ENCODE results near the gene GNL2. TPM values are rescaled to one million over a fixed set of nuclear protein-coding genes. Genes with fewer than 3 reads are reported as not detected.

GNL2 gene
- polyA plus RNA-seq, 1 donor (not counting 4 experiments of a cell fraction or from before 2014, with no cell fraction given), result 81.0 TPM

DNA sequence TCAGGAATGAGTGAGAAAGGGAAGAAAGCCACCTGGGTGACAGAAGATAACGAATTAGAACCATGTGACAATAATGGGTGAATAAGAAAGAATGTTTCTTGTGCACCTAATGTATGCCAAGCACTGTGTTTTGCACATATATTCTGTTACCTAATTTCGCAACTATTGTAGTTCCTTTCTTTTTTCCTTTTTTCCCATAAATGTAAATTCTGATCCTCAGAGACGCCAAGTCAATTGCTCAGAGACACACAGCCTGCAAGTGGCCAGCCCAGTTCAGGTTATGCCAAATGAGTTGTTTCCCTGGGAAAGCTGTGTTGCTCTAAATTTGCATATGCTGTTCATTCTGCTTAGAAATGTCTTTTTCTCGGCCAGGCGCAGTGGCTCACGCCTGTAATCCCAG is 40.7 kb upstream of the GNL2 start:
- H3K36me3 ChIP-seq (ENCODE audit: control insufficient read depth in 2 of 2, extremely low read depth in 1 of 2, insufficient read depth in 2 of 2, low read length in 2 of 2), result no peaks in the 10 kb centered on the region
- dilution Hi-C loops (cut with MboI; ENCODE audit: extremely low pct_ligation_motif_present, low sequenced_read_pairs), result no loop called here
- TF ChIP-seq EZH2 (IDR thresholded peaks at IDR 0.05; ENCODE audit: low read length), result no peak
- TF ChIP-seq, protein P1, sequence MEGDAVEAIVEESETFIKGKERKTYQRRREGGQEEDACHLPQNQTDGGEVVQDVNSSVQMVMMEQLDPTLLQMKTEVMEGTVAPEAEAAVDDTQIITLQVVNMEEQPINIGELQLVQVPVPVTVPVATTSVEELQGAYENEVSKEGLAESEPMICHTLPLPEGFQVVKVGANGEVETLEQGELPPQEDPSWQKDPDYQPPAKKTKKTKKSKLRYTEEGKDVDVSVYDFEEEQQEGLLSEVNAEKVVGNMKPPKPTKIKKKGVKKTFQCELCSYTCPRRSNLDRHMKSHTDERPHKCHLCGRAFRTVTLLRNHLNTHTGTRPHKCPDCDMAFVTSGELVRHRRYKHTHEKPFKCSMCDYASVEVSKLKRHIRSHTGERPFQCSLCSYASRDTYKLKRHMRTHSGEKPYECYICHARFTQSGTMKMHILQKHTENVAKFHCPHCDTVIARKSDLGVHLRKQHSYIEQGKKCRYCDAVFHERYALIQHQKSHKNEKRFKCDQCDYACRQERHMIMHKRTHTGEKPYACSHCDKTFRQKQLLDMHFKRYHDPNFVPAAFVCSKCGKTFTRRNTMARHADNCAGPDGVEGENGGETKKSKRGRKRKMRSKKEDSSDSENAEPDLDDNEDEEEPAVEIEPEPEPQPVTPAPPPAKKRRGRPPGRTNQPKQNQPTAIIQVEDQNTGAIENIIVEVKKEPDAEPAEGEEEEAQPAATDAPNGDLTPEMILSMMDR (optimal IDR thresholded peaks at IDR 0.05 in 1 of 3, IDR thresholded peaks at IDR 0.05 in 1 of 3, conservative IDR thresholded peaks at IDR 0.05 in 1 of 3; ENCODE audit: extremely low read depth in 1 of 3, insufficient read depth in 2 of 3, low read length in 3 of 3), result no peak
- no peak for DNase-seq (ENCODE audit: low read depth, low spot score)
- H3K27ac ChIP-seq (ENCODE audit: control insufficient read depth, insufficient read depth, low read length), result no peak overlapping the region
- peaks cover 71% of the 10 kb centered on the region for H3K27me3 ChIP-seq (ENCODE audit: control insufficient read depth, extremely low read depth, insufficient read depth, low read length)
- H3K4me3 ChIP-seq (ENCODE audit: control insufficient read depth in 2 of 3, extremely low read depth in 1 of 3, insufficient read depth in 2 of 3, low read depth in 1 of 3, low read length in 3 of 3), result no peak overlapping the region
- H3K9me1 ChIP-seq (ENCODE audit: control insufficient read depth, extremely low read depth, insufficient read depth, low read length), result no peaks in the 10 kb centered on the region
- H3K9me3 ChIP-seq (ENCODE audit: control insufficient read depth, low read depth, low read length), result no peaks in the 10 kb centered on the region
- FAIRE-seq, result no peak
- no peaks in the 10 kb centered on the region for H3K4me1 ChIP-seq (ENCODE audit: control insufficient read depth, extremely low read depth, insufficient read depth, low read length)
- H4K20me1 ChIP-seq (ENCODE audit: control insufficient read depth, extremely low read depth, insufficient read depth, low read length), result no peaks in the 10 kb centered on the region
- no peak overlapping the region for H3K9ac ChIP-seq (ENCODE audit: control insufficient read depth, extremely low read depth, insufficient read depth, low read length)
- no peak overlapping the region for H2AFZ ChIP-seq (ENCODE audit: control insufficient read depth, low read length)
- no peaks in the 10 kb centered on the region for H3K79me2 ChIP-seq (ENCODE audit: control insufficient read depth, insufficient read depth, low read length)
- no peak overlapping the region for H3K4me2 ChIP-seq (ENCODE audit: control insufficient read depth, extremely low read depth, insufficient read depth, low read depth, low read length)

DNA sequence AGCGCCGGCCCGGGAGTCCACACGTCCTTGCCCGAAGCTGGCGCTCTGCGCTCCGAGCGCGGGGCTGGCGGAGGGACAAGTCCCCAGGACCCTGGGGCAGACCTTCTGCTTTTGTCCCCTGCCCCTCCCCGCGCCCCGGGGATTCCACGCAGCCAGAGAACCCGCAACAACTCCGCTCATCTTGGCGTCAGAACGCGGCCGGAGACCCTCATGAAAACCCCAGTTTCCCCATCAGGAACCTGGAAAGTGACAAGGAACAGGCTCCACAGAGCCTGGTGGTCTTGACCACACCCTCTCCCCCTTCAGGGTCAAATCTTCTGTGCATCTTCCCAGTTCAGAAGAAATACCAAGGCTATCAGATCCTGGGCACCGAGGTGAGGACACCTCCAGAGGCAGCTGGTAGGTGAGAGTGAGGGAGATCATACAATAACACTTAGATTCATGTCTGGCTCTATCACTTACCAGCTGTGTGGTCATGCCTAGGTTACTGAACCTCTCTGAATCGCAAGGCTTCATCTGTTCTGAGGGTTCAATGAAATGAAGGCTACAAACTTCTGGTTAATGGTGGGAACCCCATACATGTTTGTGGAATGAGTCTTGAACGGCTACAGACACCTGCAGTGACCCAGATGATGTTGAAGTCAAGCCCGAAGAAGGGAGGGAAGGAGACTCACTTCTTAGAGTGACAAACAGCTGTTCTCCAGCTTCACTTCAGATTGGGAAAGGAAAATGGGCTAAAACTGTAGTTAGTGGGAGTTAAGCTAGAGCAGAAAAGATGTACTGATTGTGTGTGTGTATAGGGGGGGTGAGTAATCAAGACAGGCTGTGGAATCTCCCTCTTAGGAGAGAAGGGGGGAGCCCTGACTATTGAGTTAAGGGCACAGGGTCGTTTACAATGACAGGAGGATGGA is 39.5 kb upstream of the GNL2 start:
- no peak for DNase-seq (ENCODE audit: low read depth, low spot score)
- TF ChIP-seq EZH2 (IDR thresholded peaks at IDR 0.05; ENCODE audit: low read length), result peak; percentile 25
- TF ChIP-seq, protein P1 (optimal IDR thresholded peaks at IDR 0.05 in 1 of 3, IDR thresholded peaks at IDR 0.05 in 1 of 3, conservative IDR thresholded peaks at IDR 0.05 in 1 of 3; ENCODE audit: extremely low read depth in 1 of 3, insufficient read depth in 2 of 3, low read length in 3 of 3), result no peak
- FAIRE-seq, result no peak
- Histone ChIP-seq H3K27me3 (ENCODE audit: control insufficient read depth, extremely low read depth, insufficient read depth, low read length) (peaks cover 83% of the 10 kb centered on the region), H4K20me1 (ENCODE audit: control insufficient read depth, extremely low read depth, insufficient read depth, low read length) (no peaks in the 10 kb centered on the region), H3K4me2 (ENCODE audit: control insufficient read depth, extremely low read depth, insufficient read depth, low read depth, low read length) (no peak overlapping the region), H3K9ac (ENCODE audit: control insufficient read depth, extremely low read depth, insufficient read depth, low read length) (no peak overlapping the region), H3K36me3 (ENCODE audit: control insufficient read depth in 2 of 2, extremely low read depth in 1 of 2, insufficient read depth in 2 of 2, low read length in 2 of 2) (no peaks in the 10 kb centered on the region), H3K27ac (ENCODE audit: control insufficient read depth, insufficient read depth, low read length) (no peak overlapping the region), H3K4me3 (ENCODE audit: control insufficient read depth in 2 of 3, extremely low read depth in 1 of 3, insufficient read depth in 2 of 3, low read depth in 1 of 3, low read length in 3 of 3) (no peak overlapping the region), H3K9me3 (ENCODE audit: control insufficient read depth, low read depth, low read length) (no peaks in the 10 kb centered on the region), H2AFZ (ENCODE audit: control insufficient read depth, low read length) (no peak overlapping the region), H3K9me1 (ENCODE audit: control insufficient read depth, extremely low read depth, insufficient read depth, low read length) (no peaks in the 10 kb centered on the region), H3K4me1 (ENCODE audit: control insufficient read depth, extremely low read depth, insufficient read depth, low read length) (no peaks in the 10 kb centered on the region), H3K79me2 (ENCODE audit: control insufficient read depth, insufficient read depth, low read length) (no peaks in the 10 kb centered on the region)
- dilution Hi-C loops (cut with MboI; ENCODE audit: extremely low pct_ligation_motif_present, low sequenced_read_pairs), result no loop called here
